NCI-H2196 (cell line): ENCODE data around the gene LAMA5.

Experiments used
- DNase-seq: peaks from one replicate; lab custom pipeline; 2025; ENCODE audit not compliant: unreplicated experiment; lab: John Stamatoyannopoulos, UW

LAMA5 gene

DNA sequence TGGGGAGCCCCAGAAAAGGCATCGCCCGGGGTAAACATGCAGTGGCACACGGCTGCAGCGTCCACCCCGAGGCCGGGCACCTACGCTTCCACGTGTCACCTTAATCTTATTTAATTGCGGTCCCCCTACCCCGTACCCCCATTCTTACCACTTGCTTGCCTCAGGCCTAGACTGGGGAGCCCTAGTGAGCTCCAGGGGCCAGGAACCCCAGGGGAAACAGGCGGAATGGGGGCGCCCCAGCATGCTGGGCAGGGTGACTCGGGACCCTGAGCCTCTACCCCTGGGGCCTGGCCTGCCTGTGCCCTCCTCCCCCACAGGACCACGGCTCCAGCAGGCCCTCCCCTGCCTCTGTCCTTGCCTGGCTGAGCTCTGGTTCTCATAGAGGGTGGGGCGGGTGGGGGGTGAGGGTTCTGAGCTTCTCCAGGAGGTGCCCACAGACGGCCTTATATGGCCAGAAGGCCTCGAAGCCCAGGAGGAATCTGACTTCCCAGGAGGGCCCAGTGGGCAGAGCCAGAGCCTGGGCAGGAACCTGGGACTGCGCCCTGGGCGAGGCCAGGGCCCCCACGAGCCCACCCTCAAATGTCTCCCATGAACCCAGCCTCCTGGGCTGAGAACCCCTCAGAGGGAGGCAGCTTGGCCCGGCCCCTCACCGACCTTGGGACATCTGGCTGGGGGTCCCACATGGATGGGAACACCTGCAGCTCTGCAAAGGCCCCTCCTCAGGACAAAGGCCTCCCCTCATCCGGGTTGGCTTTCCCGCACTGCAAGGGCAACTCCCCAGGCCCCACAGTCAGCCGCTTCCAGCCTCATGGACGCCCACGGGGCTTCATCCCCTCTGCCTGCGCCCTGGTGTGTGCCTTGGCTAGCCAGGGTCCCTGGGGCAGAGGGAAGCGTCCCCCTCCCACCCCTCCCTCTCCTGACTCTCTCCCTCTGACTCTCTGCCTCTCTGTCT lies 5.2 kb upstream of the LAMA5 start:
- no peak for DNase-seq

DNA sequence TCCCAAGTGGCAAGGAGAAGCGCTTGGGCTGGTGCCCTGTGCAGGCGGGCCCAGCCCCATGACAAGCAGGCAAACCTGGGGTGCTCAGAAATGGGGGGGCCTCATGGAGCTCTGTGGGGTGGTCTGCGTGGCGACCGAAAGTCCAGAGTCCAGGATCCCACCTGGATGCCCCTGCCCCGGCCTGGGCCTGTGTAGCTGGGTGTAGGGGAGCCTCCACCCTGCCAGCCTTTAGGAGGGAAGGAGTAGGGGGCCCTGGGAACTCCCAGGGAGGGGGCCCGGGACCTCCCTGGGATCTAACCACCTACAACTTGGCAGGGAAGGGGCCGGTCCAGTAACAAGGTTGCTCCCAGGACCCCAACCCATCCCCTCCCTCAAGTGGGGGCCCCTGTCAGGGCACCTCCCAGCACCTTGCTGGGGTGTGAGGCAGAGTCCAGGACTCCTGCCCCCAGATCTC lies 4.5 kb upstream of the LAMA5 start:
- DNase-seq, result no peak

DNA sequence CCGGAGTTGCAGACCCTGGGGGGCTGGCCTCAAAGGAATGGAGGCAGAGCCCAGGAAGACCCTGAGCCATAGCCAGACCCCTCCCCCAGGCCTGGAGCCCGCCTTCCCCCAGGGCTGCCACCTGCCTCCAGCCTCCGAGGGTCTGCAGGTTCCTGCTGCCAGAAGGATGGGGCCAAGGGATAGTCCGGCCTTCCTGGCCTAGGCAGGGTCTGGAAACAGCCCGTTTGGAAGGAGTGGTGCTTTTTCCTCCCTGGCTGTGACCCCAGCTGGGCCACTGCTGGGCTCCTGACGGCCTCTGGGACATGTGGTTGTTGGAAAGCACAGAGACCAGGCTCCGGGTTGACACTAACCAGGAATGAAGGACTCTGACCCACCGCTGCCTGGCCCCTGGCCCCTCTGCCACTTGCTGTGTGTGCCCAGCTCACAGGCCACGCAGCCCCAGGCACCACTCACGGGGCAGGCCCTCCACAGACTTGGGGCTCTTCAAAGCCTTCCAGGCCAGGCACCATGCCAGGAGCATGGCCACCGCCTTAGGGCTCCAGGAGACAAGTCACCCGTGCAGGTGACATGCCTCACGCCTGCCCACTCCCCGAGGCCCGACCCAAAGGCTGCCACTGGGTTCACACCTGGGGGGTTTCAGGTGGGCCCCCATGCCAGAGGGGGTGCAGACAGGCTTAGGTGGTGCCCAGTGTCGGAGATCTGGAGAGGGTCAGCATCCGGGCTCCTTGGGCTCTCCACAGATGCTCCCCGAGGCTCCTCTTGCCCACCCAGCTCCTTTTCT lies 3.9 kb upstream of the LAMA5 start:
- no peak for DNase-seq

DNA sequence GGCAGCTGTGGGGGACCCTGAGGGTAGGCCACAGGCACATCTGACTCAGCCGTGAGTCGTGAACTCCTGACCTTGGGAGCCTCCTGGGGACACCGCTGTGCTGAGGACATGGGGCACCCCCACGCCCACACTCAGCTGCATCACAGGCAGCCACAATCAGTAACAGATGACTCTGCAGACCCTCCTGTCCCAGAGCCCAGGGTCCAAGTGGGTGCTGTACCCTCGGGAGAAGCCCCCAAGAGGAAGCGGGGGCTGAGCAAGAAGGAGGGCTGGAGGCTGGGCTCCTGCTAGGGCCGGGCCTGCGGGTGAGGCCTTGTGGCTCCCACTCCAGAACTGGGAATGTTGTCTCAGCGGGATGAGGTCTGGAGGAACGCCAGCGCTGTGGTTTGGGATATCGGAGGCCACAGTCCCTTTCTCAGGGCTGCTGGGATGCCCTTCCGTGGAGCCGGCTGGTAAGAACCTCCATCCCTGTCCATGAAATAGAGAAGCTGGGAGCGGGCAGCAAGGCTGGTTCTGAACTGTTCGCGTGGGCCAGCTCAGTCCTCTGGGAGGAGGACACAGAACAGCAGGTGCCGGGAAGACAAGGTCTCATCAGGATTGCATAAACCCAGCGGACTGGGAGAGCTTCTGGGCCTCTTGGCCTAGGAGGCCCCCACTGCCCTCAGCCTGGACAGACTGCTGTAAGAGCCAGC lies 3.1 kb upstream of the LAMA5 start:
- DNase-seq, result no peak

DNA sequence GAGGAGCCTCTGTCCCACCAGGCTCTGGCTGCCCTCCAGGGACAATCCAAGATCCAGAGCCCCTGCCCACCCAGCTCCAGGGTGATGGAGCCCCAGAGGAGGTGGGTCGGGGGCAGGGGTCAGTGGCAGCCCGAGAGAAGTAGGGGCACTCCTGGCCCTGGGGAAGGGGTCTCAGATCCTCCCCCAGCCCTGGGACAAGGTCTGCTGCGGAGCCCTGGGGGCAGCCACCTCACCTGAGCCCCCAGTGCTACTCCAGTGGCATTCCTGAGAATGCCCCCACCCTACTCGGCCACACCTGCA lies 2.7 kb upstream of the LAMA5 start:
- no peak for DNase-seq

DNA sequence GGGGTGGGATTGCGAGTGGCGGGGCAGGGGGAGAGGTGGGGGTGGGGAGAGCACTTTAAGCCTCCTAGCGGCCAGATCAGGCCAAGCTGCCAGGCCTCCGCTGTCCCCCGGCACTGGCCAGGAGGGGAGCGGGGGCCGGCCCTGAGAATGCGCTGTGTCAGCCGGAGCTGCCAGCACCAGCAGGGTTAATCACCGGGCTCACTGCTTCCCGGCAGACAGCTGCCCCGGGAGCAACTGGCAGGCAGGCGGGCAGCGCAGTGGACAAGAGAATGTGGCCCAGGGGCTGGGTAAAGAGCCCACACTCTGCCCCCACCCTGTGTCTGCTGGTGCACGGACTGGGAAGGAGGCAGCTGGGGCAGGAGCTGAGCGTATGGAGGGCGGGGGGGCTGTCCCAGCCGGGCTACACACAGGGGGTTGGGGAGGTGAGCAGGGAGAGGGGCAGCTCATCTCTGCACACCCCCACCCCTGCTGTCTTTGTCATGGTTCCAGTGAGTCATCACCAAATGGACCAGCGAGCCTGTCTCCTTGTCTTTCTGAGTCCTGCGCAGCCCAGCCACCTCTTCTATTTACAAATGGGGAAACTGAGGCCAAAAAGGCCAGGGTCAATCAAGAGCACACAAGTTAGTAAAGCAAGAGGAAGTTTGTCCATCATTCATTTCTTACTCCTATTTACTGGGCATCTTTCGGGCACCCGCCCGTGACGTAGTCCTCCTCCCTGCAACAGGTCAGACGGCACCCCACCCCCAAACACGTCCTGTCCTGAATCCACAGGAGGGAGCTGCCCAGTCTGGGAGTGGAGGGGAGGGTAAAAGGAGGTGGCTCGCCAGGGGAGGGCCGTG lies 2.1 kb upstream of the LAMA5 start:
- peak; percentile 61 for DNase-seq

DNA sequence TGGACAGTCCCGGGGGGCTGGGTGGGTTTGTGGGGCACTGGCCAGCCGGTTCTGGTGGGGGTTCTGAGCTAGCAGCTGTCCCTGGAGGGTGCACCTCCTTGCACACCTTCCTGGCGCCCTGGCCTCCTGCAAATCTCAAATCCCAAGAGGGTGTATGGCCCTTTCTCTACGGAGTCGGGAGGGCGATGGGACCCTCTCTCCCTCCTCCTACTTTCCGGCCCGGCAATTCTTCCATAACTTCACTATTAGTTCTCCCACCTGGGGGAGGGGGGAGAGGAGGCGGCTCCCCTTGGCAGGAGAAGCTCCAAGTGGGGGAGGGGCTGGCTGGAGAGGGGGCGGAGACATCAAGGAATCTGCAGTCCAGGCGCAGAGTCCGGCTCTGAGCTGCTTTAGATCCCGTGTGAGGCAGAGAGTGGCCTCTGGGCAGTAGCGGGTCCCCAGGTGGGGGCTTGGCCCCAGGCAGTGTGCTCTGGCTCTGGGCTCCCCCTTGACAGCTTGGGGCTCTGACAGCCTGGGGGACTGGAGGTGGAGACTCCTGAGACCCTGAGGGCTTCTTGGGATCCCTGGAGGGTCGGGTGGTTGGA lies 1.4 kb upstream of the LAMA5 start:
- DNase-seq, result peak; percentile 25

DNA sequence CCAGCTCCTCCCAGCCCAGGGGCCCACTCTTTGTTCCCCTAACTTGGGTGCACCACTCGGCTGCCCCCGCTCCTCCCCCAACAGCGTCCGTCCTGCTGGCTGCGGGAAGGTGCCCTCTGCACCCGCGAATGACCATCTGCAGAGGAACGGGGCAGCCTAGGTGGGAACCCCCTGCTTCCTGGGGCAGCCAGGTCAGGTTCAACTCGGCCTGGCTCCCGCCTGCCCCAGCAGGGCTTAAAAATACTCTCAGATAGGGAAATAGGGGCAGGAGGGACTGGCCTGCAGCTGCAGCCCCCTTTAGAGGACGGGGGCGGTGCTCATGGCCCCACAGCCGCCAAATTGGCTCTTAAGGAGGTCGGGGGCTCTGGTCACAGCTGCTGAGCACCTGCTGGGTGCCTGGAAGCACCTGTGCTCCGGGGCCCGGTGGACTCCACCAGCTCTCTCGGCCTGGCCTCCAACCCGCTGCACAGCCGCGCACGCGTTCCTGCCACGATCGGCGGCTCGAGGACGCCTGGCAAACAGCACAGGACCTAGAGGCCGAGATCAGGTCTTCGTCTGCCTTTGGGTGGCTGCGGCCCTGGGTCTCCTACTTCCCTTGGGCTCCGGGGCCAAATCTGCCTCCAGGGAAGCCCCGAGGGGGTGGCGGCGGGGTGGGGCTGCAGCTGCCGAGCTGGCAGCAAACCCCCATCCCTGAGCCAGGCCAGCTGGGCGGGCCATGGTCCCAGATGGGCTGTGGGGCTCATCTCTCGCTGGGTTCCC lies 700 bp upstream of the LAMA5 start:
- peak; percentile 54 for DNase-seq

DNA sequence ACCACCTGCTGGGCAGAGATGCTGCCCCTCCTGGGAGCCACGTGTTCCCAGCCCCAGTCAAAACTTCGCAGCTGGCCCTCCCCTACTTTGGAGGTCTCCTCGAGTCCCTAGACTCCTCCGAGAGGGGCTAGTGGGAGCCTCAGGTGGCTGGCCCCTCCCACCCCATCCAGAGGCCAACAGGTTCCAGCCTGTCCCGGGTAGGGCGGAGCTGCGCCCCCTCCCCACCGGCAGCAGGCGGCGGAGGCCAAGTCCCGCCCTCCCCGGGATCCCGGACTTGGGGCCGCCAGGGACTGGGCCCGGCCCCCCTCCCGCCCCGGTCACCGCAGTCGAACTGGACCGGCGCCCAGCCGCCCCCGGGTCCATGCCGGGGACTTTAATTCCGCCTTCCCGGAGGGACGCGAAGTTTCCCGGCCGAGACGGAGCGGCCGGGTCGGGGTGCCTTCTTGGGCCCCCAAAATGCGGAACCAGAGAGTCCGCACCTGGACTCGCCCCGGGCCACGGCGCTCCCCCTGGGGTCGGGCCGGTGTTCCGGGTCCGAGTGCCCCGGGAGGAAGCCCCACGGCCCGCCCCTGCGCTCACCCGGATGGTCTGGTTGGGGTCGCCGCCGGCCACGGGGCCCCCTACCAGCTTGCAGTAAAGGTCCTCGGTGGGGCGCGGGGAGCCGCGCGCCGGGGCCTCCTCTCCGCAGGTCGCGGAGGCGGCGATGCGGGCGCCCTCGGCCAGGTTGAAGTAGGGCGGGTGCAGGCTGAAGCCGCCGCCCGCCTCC lies 559 bp downstream of the LAMA5 start:
- DNase-seq, result peak; percentile 38

DNA sequence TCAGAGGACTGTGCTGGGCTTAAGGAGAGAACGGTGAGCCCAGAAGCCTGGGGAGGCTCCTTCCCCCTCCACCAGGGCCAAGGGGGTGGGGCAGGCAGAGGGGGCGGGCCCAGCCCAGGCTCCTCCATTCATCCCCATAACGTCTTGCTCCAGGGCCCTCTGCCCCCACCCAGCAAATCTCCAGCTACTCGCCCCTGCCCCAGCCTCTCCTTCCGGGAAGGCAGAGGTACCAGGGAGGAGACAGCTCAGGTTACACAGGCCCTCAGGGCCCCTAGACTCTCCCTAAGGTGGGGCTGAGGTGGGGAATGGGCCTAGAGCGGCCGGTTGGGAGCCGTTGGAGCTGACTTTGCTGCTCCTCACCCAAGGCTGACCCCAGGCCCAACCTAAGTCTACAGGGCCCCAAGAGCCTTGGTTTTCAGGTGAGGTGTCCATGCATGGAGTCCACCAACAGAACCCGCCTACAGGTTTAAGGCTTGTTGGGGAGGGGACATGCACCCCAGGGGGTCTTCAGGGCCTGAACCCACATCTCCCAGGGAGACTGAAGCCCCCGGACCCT lies 1.2 kb downstream of the LAMA5 start:
- peak; percentile 43 for DNase-seq

DNA sequence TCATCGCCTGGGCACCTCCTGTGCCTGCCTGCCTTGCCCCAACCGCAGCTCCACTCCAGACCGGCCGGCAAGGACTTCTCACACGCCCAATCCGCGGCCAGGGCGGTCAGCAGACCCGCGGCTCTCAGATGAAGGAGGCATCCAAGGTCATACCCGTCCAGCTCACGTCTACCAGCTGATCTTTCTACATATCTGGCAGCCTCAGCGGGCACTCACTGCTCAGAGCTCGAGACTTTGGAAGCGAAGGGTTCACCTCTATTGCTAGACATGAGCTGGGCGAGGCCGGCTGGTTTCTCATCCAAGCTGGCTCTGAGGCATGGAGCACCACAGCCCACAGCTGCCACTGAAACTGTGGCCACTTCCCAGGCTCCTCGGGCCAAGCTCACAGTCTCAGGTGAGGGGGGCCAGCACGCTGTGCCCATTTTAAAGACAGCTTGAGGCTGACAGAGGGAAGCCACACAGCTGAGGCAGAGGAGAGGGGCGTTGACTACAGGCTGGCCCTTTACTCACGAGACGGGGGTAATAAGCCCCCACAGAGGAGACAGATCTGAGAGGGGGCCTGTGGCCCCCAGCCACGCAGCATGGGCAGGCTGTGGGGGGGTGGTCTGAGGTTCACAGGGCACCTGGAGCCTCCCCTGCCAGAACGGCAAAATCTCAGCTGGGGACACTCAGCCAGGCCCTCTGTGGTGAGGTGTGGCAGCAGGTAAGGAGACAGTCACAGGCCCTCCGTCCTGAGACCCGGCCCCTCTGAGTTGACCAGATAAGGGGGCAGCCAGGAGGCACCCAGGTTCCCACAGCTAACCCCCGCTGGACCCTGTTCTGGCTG lies 2.0 kb downstream of the LAMA5 start:
- no peak for DNase-seq

DNA sequence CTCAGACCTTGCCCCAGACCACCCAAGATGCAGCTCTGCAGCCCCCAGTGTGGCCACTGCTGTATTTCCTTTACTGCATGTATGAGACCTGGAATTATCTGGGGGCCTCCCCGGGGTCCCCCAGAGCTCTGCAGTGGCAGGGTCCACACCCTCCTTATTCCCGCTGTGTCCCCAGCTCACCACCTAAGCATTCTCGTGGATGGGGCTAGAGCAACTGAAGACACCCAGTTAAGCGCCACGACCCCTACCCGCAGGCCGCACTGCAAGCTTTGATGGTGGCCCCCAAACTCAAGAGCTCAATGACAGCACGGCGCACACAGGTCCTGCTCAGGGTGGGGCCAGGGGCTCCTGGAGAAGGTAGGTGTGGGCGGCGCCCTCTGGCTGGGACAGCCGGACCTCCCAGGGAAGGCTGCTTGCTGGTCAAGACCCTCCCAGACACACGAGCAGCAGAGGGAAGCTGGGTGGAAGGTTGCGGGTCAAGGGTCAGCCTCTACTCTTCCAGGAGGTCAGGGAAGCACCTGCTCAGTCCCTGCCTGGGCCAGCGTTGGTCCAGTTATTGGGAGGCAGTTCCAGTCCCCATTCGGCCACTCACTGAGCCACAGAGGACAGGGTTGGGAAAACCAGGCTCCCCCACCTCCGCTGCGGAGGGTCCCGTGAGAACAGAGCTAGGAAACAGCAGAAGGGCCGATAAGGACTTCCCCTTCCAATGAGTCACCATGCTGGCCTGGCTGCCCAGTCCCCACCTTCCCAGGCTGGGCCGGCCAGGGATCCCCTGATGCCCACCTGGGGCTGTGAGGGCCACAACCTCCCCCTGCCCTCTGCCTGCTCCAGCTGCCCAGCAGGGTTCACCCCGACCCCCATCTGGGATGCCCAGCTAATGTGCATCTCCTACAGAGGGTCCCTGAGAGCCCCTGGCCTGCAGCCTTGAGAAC lies 2.9 kb downstream of the LAMA5 start:
- DNase-seq, result no peak

DNA sequence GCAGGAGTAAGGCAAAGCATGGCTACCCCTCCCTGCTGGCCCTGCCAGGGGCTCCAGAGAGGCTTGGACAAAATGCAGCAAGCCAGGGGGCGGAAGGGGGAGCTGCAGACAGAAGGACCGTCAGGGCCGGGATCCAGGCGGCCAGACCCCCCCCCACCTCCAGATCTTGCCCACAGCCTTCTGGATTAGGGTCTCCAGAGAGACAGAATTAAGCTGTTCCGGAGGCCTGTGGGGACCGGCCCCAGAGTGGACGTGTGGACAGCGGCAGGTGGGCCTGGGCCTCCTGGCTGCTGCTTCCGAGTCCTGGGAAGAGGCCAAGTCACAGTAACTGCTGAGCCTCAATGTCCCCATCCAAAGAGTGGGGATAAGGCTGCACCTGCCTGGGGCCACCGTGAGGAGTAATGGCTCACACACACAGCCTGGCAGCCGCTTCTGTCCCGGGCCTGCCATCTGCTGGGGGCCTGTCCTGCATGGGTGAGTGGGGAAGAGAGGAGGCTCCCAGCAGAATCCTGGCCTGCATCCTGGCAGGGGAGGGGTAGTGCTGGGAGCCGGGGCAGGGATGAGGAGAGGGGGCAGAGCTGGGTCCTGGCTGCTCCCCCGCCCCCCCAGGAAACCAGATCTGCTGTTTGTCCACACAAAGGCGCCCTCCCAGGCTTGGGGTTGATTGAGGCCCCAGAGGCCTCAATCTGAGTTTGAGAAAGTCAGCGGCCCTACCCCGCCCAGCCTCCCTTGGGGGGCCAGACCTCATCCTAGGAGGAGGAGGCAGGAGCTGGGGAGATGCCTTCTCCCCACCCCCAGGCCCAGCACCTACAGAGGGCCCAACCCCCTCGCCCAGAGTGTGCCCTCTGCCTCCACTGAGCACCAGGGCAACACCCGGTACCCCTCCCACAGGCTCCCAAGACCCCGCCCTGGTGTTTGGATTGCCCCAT lies 3.9 kb downstream of the LAMA5 start:
- no peak for DNase-seq

DNA sequence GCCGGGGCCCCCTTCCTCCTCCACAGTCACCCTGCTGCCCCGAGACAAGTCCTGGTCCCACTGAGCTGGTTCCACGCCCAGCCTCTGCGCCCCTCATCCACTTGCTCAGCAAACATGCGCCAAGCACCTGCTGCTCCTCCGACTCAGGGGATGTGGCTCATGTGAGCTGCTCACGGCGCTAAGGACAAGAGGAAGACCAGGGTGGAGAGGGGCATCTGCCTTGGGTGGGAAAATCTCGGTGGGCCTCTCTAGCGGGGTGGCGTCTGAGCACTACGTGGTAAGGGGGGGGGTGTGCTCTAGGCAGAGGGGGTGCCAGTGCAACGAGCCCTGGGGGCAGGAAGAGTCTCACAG lies 4.5 kb downstream of the LAMA5 start:
- no peak for DNase-seq

DNA sequence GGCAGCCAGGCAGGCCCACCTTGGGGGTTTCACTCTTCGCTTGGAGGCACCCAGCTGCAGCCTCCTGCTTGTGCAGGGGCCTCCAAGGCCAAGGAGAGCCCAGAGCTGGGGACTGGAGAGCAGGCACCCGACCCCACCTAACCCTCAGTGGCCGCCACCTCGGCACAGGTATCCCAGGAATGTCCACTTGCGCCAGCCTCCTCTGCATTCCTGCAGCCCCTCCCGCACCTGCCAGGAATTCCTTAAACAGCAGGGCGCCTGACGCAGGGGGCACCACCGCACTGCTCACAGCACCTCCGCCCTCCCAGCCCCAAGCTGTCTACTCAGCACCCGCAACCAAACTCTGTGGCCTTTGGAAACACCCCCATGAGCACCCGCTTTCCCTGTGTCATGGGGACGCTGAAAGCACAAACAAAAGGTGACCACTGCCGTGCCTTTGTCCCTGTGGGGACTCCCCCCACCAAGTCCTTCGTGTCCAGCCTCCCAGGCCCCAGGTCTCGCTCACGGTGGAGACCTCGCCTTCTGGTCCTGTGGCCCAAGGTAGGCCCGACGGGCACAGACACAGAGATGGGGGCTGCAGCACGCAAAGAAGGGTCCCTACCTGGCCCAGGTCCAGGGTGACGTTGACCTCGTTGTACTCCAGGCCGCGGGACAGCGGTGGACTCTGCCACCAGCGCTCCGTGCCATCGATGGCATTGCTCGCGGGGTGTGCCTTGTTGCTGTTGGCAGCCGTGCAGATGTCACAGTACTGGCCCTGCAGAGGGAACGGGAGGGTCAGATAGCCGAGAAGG lies 5.1 kb downstream of the LAMA5 start:
- no peak for DNase-seq
